Upper lobe of left lung (tissue), 6 donors: ENCODE data around the gene ZNF627. TPM values are rescaled to one million over a fixed set of nuclear protein-coding genes. Genes with fewer than 3 reads are reported as not detected.

ENCODE experiments used
- ATAC-seq, 2 donors: fragments of 200-7000 bp; cut with Tn5 transposase; one replicate each; pipeline ENCODE4 v1.9.1; 2022; ENCODE audit warnings: mild to moderate bottlenecking in 2 of 2, moderate library complexity in 2 of 2; ENCODE audit not compliant: low FRiP score in 2 of 2
- DNase-seq, 2 donors: peaks; one replicate each; pipeline ENCODE4 v3.0.0-alpha.2; 2019 to 2020
- H3K27ac ChIP-seq, 4 donors: fragments of 200-600 bp; sonication (generic); one replicate each; pipeline ENCODE4 v1.5.1; 2016 to 2019
- H3K27me3 ChIP-seq, 4 donors: fragments of 200-600 bp; sonication (generic); one replicate each; pipeline ENCODE4 v1.5.1; 2017 to 2019
- H3K36me3 ChIP-seq, 4 donors: fragments of 200-600 bp; sonication (generic); one replicate each; pipeline ENCODE4 v1.5.1; 2016 to 2019
- H3K4me1 ChIP-seq, 4 donors: fragments of 200-600 bp; sonication (generic); one replicate each; pipeline ENCODE4 v1.5.1; 2018 to 2019
- H3K4me3 ChIP-seq, 4 donors: fragments of 200-600 bp; sonication (generic); one replicate each; pipeline ENCODE4 v1.5.1; 2017 to 2019; ENCODE audit warnings: mild to moderate bottlenecking in 2 of 4, moderate library complexity in 1 of 4
- H3K9me3 ChIP-seq, 4 donors: fragments of 200-600 bp; sonication (generic); one replicate each; pipeline ENCODE4 v1.5.1; 2018 to 2019
- CTCF ChIP-seq, 6 experiments: fragments of 450-650 bp in 4 of 6; fragments of 200-600 bp in 2 of 6; sonication (generic) in 2 of 6; IDR thresholded peaks; one replicate each; pipeline ENCODE4 v1.5.1; 2016 to 2019; ENCODE audit warnings: antibody characterized with exemption in 6 of 6
- EP300 ChIP-seq, 4 donors: sonication (generic); formaldehyde crosslinking; IDR thresholded peaks; one replicate each; pipeline ENCODE4 v1.5.1; 2017; ENCODE audit warnings: antibody characterized with exemption in 4 of 4, control low read depth in 2 of 4
- POLR2A ChIP-seq, 4 donors: fragments of 450-650 bp; IDR thresholded peaks; one replicate each; pipeline ENCODE4 v1.5.1; 2016 to 2017; ENCODE audit warnings: antibody characterized with exemption in 4 of 4, mild to moderate bottlenecking in 2 of 4
- POLR2AphosphoS5 ChIP-seq, 2 donors: sonication (generic); formaldehyde crosslinking; IDR thresholded peaks; one replicate each; pipeline ENCODE4 v1.5.1; 2017; ENCODE audit warnings: antibody characterized with exemption in 2 of 2
- WGBS, 2 donors: methylation state at CpG; one replicate each; pipeline ENCODE4 v1.1.5; 2017 to 2018; 5-methylcytosine and 5-hydroxymethylcytosine counted together
- total RNA-seq, 6 donors: library from RNA; depleted of rRNA in 4 of 6; stranded (reverse); fragments of >200 nt in 4 of 6; gene quantifications; one replicate each; pipeline versions ENCODE4 v1.1.0 to v1.2.1, GENCODE V29; 2016 to 2021
- donor health status: DM: no; HTN: no; CAD: no; lungs with moderate emphysema.
- donor health status: DM: no; HTN: yes; CAD: no; lungs with severe emphysema.

ZNF627 gene
- total RNA-seq, 6 donors from 2014 or later = 3.9 to 14.8 (median 10.2) TPM

GRCh38 chr19:11652056-11652455 is 54.8 kb downstream of the ZNF627 start:
- WGBS, 2 donors = 89 to 93% methylated on average over 2 of the region's 2 CpGs
- no peaks in the 10 kb centered on the region for H3K27me3 ChIP-seq
- peaks cover 0 to 4% (median 2%) of the 10 kb centered on the region in 4 donors for H3K36me3 ChIP-seq
- no peak for DNase-seq
- H3K9me3 ChIP-seq = peaks cover 14 to 35% (median 28%) of the 10 kb centered on the region in 4 donors
- no peaks in the 10 kb centered on the region for H3K4me1 ChIP-seq
- H3K27ac ChIP-seq = no peak overlapping the region
- no peak for TF ChIP-seq EP300 (IDR thresholded peaks at IDR 0.05)
- no peak for ATAC-seq
- no peak overlapping the region for H3K4me3 ChIP-seq

- WGBS, 2 donors = 99 to 100% methylated on average over 6 of the region's 6 CpGs
- peaks cover 14 to 35% (median 28%) of the 10 kb centered on the region in 4 donors for H3K9me3 ChIP-seq
- no peaks in the 10 kb centered on the region for H3K27me3 ChIP-seq
- H3K4me3 ChIP-seq = no peak overlapping the region
- ATAC-seq (no peak), DNase-seq (no peak)
- H3K27ac ChIP-seq = no peak overlapping the region
- no peaks in the 10 kb centered on the region for H3K4me1 ChIP-seq
- H3K36me3 ChIP-seq = peaks cover 0 to 4% (median 2%) of the 10 kb centered on the region in 4 donors
- TF ChIP-seq CTCF (IDR thresholded peaks at IDR 0.05) = no peak
- TF ChIP-seq EP300 (IDR thresholded peaks at IDR 0.05) = no peak
- TF ChIP-seq POLR2AphosphoS5 (IDR thresholded peaks at IDR 0.05) = no peak
- TF ChIP-seq POLR2A (IDR thresholded peaks at IDR 0.05) = no peak
These were observed 55.2 kb downstream of the ZNF627 start for GRCh38 chr19:11652492-11652891.

GRCh38 chr19:11656535-11656934 is 59.3 kb downstream of the ZNF627 start:
- H3K36me3 ChIP-seq = peaks cover 0 to 3% (median 2%) of the 10 kb centered on the region in 4 donors
- no peak for ATAC-seq
- no peak for DNase-seq
- H3K4me3 ChIP-seq = no peak overlapping the region
- TF ChIP-seq POLR2A (IDR thresholded peaks at IDR 0.05) (no peak), CTCF (IDR thresholded peaks at IDR 0.05) (no peak), POLR2AphosphoS5 (IDR thresholded peaks at IDR 0.05) (no peak), EP300 (IDR thresholded peaks at IDR 0.05) (no peak)
- no peaks in the 10 kb centered on the region for H3K27me3 ChIP-seq
- H3K27ac ChIP-seq = no peak overlapping the region
- peaks cover 11 to 23% (median 21%) of the 10 kb centered on the region in 4 donors for H3K9me3 ChIP-seq
- WGBS, 2 donors = 92 to 98% methylated on average over 3 of the region's 3 CpGs
- H3K4me1 ChIP-seq = no peaks in the 10 kb centered on the region

GRCh38 chr19:11657307-11657706 is 60.0 kb downstream of the ZNF627 start:
- H3K9me3 ChIP-seq = peaks cover 6 to 17% (median 14%) of the 10 kb centered on the region in 4 donors
- ATAC-seq (no peak), DNase-seq (no peak)
- no peak overlapping the region for H3K4me3 ChIP-seq
- peaks cover 0 to 3% (median 0%) of the 10 kb centered on the region in 4 donors for H3K36me3 ChIP-seq
- TF ChIP-seq CTCF (IDR thresholded peaks at IDR 0.05) = no peak
- no peak for TF ChIP-seq POLR2A (IDR thresholded peaks at IDR 0.05)
- no peak for TF ChIP-seq EP300 (IDR thresholded peaks at IDR 0.05)
- TF ChIP-seq POLR2AphosphoS5 (IDR thresholded peaks at IDR 0.05) = no peak
- H3K4me1 ChIP-seq = no peaks in the 10 kb centered on the region
- H3K27ac ChIP-seq = no peak overlapping the region
- no peaks in the 10 kb centered on the region for H3K27me3 ChIP-seq
- WGBS, 2 donors = 64 to 67% methylated on average over 3 of the region's 3 CpGs

GRCh38 chr19:11658970-11659369 is 61.7 kb downstream of the ZNF627 start:
- Histone ChIP-seq H3K4me3 (no peak overlapping the region), H3K4me1 (no peaks in the 10 kb centered on the region), H3K27me3 (no peaks in the 10 kb centered on the region), H3K9me3 (peaks cover 0 to 2% (median 0%) of the 10 kb centered on the region in 4 donors), H3K36me3 (no peaks in the 10 kb centered on the region), H3K27ac (no peak overlapping the region)
- DNase-seq (no peak), ATAC-seq (no peak)
- WGBS, 2 donors = 56 to 65% methylated on average over 7 of the region's 7 CpGs
- TF ChIP-seq CTCF (IDR thresholded peaks at IDR 0.05) (no peak), POLR2A (IDR thresholded peaks at IDR 0.05) (no peak), EP300 (IDR thresholded peaks at IDR 0.05) (no peak), POLR2AphosphoS5 (IDR thresholded peaks at IDR 0.05) (no peak)
